ENCODE data around the gene SLCO1A2. TPM values are rescaled to one million over a fixed set of nuclear protein-coding genes. Genes with fewer than 3 reads are reported as not detected.
"Not testable (repeated sequence)": the region's sequence is repeated elsewhere in the genome, so short reads cannot be mapped to it uniquely, and the experiment has no call there.

Gene SLCO1A2
- not detected in 2 replicates for total RNA-seq

DNA sequence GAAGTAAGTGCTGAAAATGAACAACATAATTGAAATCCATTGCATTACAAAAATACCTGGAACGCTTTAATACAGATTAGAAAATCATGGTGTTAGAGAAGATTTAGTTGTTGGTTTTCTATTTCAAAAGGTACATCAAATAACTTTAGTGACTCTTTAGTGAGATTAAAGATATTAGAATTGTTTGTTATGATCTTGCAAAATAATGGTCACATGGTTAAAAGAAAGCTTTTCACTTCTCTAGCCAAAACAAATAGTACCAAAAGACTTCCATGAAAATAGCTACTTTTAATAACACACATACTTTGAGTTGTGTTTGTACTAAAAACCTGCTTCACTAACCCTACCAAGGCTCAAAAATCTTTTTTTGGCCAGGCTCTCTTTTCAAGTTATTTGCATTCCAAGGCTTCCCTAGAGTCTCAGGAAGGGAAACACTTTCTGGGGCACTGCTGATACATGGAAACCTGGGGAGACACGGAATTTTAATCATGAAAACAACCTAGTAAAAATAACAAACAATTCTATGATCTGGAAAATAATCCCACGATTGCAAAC, at the start of gene SLCO1A2:
Gene SLCO1A2 (minus strand): TSS at position 147 of the 555 bp plus-strand sequence. CDS start 270 bp downstream, outside the sequence.
- Mint-ChIP-seq H3K27ac (no peak within 1 kb of the TSS), H3K9me3 (peaks cover 17% of the 10 kb centered on the region), H3K27me3 (ENCODE audit: insufficient read depth) (no peaks in the 10 kb centered on the region), H3K36me3 (ENCODE audit: low read depth) (no peaks in the 10 kb centered on the region), H3K4me3 (no peak within 1 kb of the TSS), H3K4me1 (ENCODE audit: low read depth) (no peaks in the 10 kb centered on the region)
- intact Hi-C loops (cut with micrococcal nuclease): no loop called here
- no peak for DNase-seq (ENCODE audit: low spot score)

DNA sequence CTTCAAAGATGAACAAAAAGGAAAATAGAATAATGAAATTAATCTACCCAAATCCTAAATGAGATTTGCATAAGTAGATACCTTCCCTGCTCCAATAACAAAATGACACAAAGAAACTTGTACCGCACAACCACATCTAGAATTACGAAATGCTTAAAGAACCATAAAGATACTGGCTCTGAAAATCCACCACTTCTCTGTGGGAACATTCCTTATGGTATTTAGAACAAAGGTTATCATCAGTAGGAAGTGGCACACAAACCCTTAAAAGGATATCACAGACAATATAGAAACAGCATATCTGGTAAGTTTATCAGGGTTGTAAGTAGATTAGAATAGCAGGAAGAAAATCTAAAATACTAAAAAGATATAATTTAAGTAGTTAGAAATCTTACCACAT, 49.5 kb upstream of the SLCO1A2 start:
- Mint-ChIP-seq H3K4me3 (no peak overlapping the region), H3K27me3 (ENCODE audit: insufficient read depth) (peaks cover 6% of the 10 kb centered on the region), H3K36me3 (ENCODE audit: low read depth) (no peaks in the 10 kb centered on the region), H3K9me3 (no peaks in the 10 kb centered on the region), H3K4me1 (ENCODE audit: low read depth) (no peaks in the 10 kb centered on the region), H3K27ac (no peak overlapping the region)
- no peak for DNase-seq (ENCODE audit: low spot score)
- intact Hi-C loops (cut with micrococcal nuclease): no loop called here

DNA sequence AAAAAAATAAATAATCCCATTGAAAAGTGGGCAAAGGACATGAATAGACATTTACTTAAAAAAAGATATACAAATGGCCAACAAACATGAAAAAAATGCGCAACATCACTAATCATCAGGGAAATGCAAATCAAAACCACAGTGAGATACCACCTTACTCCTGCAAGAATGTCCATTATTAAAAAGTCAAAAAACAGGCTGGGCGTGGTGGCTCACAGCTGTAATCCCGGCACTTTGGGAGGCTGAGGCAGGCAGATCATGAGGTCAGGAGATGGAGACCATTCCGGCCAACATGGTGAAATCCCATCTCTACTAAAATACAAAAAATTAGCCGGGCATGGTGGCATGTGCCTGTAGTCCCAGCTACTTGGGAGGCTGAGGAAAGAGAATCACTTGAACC, 46.6 kb upstream of the SLCO1A2 start:
- intact Hi-C loops (cut with micrococcal nuclease); H3K9me3 Mint-ChIP-seq; DNase-seq (ENCODE audit: low spot score); H3K4me1 Mint-ChIP-seq (ENCODE audit: low read depth); H3K27ac Mint-ChIP-seq; H3K4me3 Mint-ChIP-seq; H3K27me3 Mint-ChIP-seq (ENCODE audit: insufficient read depth); H3K36me3 Mint-ChIP-seq (ENCODE audit: low read depth): not testable (repeated sequence)

- no peaks in the 10 kb centered on the region for H3K36me3 Mint-ChIP-seq (ENCODE audit: low read depth)
- H3K4me1 Mint-ChIP-seq (ENCODE audit: low read depth): no peaks in the 10 kb centered on the region
- no peak overlapping the region for H3K27ac Mint-ChIP-seq
- intact Hi-C loops (cut with micrococcal nuclease): no loop called here
- no peak for DNase-seq (ENCODE audit: low spot score)
- H3K27me3 Mint-ChIP-seq (ENCODE audit: insufficient read depth): peaks cover 7% of the 10 kb centered on the region
- H3K9me3 Mint-ChIP-seq: no peaks in the 10 kb centered on the region
- H3K4me3 Mint-ChIP-seq: no peak overlapping the region
These were observed 44.5 kb upstream of the SLCO1A2 start for GRCh38 chr12:21379218-21379617.

DNA sequence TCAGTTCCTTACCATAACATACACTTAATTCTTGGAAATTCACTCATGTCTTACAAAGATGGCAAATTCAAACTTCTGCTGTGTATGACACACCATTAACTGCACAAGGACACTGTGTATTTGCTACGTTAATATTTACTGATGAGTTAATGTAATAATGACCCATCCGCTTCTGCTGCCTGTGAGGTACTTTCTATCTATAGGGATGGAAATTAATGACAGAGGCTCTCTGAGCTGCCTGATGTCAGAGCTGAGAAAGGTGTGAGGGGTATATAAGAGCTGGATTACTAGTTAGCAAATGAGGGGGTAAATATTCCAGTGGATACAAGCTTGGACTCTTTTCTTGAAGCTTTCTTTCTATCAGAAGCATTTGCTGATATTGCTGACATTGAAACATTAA, 37.9 kb upstream of the SLCO1A2 start, which contains the start of gene IAPP:
Gene IAPP (plus strand): TSS at position 301 of the 400 bp plus-strand sequence. CDS start 450 bp downstream, outside the sequence.
- no peaks in the 10 kb centered on the region for H3K36me3 Mint-ChIP-seq (ENCODE audit: low read depth)
- no peak within 1 kb of the TSS for H3K4me3 Mint-ChIP-seq
- H3K27me3 Mint-ChIP-seq (ENCODE audit: insufficient read depth): peaks cover 6% of the 10 kb centered on the region
- no peak within 1 kb of the TSS for H3K27ac Mint-ChIP-seq
- intact Hi-C loops (cut with micrococcal nuclease): no loop called here
- H3K9me3 Mint-ChIP-seq: no peaks in the 10 kb centered on the region
- no peak for DNase-seq (ENCODE audit: low spot score)
- no peaks in the 10 kb centered on the region for H3K4me1 Mint-ChIP-seq (ENCODE audit: low read depth)

DNA sequence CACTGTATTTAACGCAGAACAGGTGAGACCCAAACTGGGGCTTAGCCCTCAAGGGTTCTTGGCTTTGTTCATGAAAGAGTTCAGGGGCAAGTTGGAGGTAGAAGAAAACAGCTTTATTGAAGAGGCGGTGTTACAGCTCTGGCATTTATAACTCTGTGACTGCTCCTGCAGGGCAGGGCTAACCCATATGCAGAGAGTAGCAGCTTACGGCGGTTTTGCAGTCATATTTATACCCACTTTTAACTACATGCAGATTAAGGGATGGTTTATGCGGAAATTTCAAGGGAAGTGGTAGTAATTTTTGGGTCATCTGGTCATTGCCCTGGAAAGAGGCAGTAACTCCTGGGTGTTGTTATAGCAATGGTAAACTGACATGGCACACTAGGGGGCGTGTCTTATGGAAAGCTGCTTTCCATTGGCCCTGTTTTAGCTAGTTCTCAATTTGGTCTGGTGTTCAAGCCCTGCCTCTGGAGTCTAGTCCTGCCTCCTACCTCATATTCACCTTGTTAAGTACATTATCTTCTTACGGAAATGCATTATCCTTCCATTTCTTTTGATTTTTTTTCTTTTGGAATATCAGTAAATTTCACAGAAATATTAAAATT, 36.2 kb upstream of the SLCO1A2 start:
- Mint-ChIP-seq H3K27ac (no peak overlapping the region), H3K9me3 (no peaks in the 10 kb centered on the region), H3K36me3 (ENCODE audit: low read depth) (no peaks in the 10 kb centered on the region), H3K27me3 (ENCODE audit: insufficient read depth) (peaks cover 2% of the 10 kb centered on the region), H3K4me3 (no peak overlapping the region), H3K4me1 (ENCODE audit: low read depth) (no peaks in the 10 kb centered on the region)
- intact Hi-C loops (cut with micrococcal nuclease): no loop called here
- no peak for DNase-seq (ENCODE audit: low spot score)

GRCh38 chr12:21369141-21369980, 34.6 kb upstream of the SLCO1A2 start:
- H3K36me3 Mint-ChIP-seq (ENCODE audit: low read depth): no peaks in the 10 kb centered on the region
- intact Hi-C loops (cut with micrococcal nuclease): no loop called here
- no peak overlapping the region for H3K4me3 Mint-ChIP-seq
- no peak for DNase-seq (ENCODE audit: low spot score)
- H3K4me1 Mint-ChIP-seq (ENCODE audit: low read depth): no peaks in the 10 kb centered on the region
- peaks cover 2% of the 10 kb centered on the region for H3K27me3 Mint-ChIP-seq (ENCODE audit: insufficient read depth)
- H3K27ac Mint-ChIP-seq: no peak overlapping the region
- H3K9me3 Mint-ChIP-seq: no peaks in the 10 kb centered on the region

DNA sequence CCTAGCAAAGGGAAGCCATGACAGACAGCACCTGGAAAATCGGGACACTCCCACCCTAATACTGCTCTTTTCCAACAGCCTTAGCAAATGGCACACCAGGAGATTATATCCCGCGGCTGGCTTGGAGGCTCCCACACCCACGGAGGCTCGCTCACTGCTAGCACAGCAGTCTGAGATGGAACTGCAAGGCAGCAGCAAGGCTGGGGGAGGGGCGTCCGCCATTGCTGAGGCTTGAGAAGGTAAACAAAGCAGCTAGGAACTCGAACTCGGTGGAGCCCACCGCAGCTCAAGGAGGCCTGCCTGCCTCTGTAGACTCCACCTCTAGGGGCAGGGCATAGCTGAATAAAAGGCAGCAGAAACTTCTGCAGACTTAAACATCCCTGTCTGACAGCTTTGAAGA, 25.9 kb upstream of the SLCO1A2 start:
- H3K27me3 Mint-ChIP-seq (ENCODE audit: insufficient read depth); H3K27ac Mint-ChIP-seq; H3K9me3 Mint-ChIP-seq; DNase-seq (ENCODE audit: low spot score); H3K36me3 Mint-ChIP-seq (ENCODE audit: low read depth); H3K4me1 Mint-ChIP-seq (ENCODE audit: low read depth); intact Hi-C loops (cut with micrococcal nuclease); H3K4me3 Mint-ChIP-seq: not testable (repeated sequence)

GRCh38 chr12:21354641-21355040, 19.9 kb upstream of the SLCO1A2 start:
- intact Hi-C loops (cut with micrococcal nuclease): no loop called here

GRCh38 chr12:21353948-21354347, 19.2 kb upstream of the SLCO1A2 start:
- Mint-ChIP-seq H3K27ac (no peak overlapping the region), H3K27me3 (ENCODE audit: insufficient read depth) (peaks cover 6% of the 10 kb centered on the region), H3K9me3 (no peaks in the 10 kb centered on the region), H3K4me1 (ENCODE audit: low read depth) (no peaks in the 10 kb centered on the region), H3K36me3 (ENCODE audit: low read depth) (no peaks in the 10 kb centered on the region), H3K4me3 (no peak overlapping the region)
- DNase-seq (ENCODE audit: low spot score): no peak
- intact Hi-C loops (cut with micrococcal nuclease): no loop called here

More at GRCh38 chr12:21354641-21355040, 19.9 kb upstream of the SLCO1A2 start:
- H3K36me3 Mint-ChIP-seq (ENCODE audit: low read depth): no peaks in the 10 kb centered on the region
- no peak for DNase-seq (ENCODE audit: low spot score)
- no peaks in the 10 kb centered on the region for H3K9me3 Mint-ChIP-seq
- H3K4me3 Mint-ChIP-seq: no peak overlapping the region
- H3K27me3 Mint-ChIP-seq (ENCODE audit: insufficient read depth): peaks cover 6% of the 10 kb centered on the region
- no peak overlapping the region for H3K27ac Mint-ChIP-seq
- H3K4me1 Mint-ChIP-seq (ENCODE audit: low read depth): no peaks in the 10 kb centered on the region

- Mint-ChIP-seq H3K9me3 (no peaks in the 10 kb centered on the region), H3K27me3 (ENCODE audit: insufficient read depth) (peaks cover 6% of the 10 kb centered on the region), H3K36me3 (ENCODE audit: low read depth) (no peaks in the 10 kb centered on the region), H3K4me3 (no peak overlapping the region), H3K4me1 (ENCODE audit: low read depth) (no peaks in the 10 kb centered on the region), H3K27ac (no peak overlapping the region)
- intact Hi-C loops (cut with micrococcal nuclease): no loop called here
- no peak for DNase-seq (ENCODE audit: low spot score)
These were observed 18.8 kb upstream of the SLCO1A2 start for GRCh38 chr12:21353487-21353886.

GRCh38 chr12:21350975-21351374, 16.3 kb upstream of the SLCO1A2 start:
- Mint-ChIP-seq H3K9me3 (no peaks in the 10 kb centered on the region), H3K27me3 (ENCODE audit: insufficient read depth) (peaks cover 6% of the 10 kb centered on the region), H3K36me3 (ENCODE audit: low read depth) (no peaks in the 10 kb centered on the region), H3K27ac (no peak overlapping the region), H3K4me1 (ENCODE audit: low read depth) (no peaks in the 10 kb centered on the region), H3K4me3 (no peak overlapping the region)
- DNase-seq (ENCODE audit: low spot score): no peak
- intact Hi-C loops (cut with micrococcal nuclease): no loop called here

DNA sequence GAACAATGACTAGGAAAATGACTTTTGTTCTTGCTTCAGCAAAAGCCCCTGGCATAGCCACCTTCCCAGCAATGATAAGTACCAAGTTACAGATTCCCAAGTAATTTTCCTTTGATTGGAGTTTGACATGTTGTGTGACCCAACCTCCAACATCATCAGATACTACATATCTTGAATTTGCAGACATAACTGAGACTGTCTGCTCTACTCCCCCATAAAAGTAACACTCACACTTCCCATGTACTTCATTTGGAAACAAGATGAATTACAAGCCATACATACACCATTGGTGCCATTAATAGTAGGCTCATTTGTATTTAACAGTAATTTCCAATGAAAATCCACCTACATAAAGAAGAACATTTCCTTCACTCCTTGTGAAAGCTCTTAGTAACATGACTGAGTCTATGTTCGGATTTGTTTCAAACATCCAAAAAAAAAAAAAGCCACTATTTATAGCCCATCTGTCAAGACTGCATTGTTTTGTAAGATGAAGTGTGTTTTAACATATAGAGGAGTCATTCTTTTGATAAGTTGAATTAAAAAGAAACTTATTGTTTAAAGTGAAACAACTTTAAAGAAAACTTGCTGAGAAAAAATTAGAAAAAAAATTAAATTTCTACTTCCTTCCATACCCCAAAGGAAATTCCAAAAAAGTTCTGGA, 12.0 kb upstream of the SLCO1A2 start:
- H3K27me3 Mint-ChIP-seq (ENCODE audit: insufficient read depth): no peaks in the 10 kb centered on the region
- H3K36me3 Mint-ChIP-seq (ENCODE audit: low read depth): no peaks in the 10 kb centered on the region
- H3K9me3 Mint-ChIP-seq: no peaks in the 10 kb centered on the region

More for the DNA sequence above, 12.0 kb upstream of the SLCO1A2 start:
- intact Hi-C loops (cut with micrococcal nuclease): no loop called here
- DNase-seq (ENCODE audit: low spot score): no peak
- Mint-ChIP-seq H3K4me1 (ENCODE audit: low read depth) (no peaks in the 10 kb centered on the region), H3K4me3 (no peak overlapping the region), H3K27ac (no peak overlapping the region)

All from activated T-helper 1 cell treated with anti-CD3 and anti-CD28 coated beads, Interleukin-12 subunit alpha, Interleukin-12 subunit beta, Interleukin-2, Interleukin-4 antibody, amounts not matched to agents 30 ng/mL and 10 ng/mL and 1 ng/mL, durations not matched to agents 14 hours and 24 hours and 36 hours (primary cell).